GM21447 (cell line): ENCODE data around the gene CNOT11.

Experiments
- ATAC-seq: cut with Tn5 transposase; IDR thresholded peaks from one replicate; pipeline ENCODE4 v1.9.1; 2021; ENCODE audit not compliant: unreplicated experiment

The CNOT11 gene

DNA sequence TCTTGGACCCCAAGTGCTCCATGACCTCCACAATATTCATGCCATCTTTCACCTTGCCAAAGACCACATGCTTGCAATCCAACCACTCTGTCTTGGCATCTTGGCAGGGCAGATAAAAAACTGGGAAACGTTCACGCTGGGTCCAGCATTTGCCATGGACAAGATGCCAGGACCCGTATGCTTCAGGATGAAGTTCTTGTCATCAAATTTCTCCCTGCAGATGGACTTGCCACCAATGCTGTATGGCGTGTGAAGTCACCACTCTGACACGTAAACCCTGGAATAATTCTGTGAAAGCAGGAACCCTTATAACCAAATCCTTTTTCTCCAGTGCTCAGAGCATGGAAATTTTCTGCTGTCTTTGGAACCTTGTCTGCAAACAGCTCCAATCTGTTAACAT is 21.5 kb downstream of the CNOT11 start:
- ATAC-seq = no peak

DNA sequence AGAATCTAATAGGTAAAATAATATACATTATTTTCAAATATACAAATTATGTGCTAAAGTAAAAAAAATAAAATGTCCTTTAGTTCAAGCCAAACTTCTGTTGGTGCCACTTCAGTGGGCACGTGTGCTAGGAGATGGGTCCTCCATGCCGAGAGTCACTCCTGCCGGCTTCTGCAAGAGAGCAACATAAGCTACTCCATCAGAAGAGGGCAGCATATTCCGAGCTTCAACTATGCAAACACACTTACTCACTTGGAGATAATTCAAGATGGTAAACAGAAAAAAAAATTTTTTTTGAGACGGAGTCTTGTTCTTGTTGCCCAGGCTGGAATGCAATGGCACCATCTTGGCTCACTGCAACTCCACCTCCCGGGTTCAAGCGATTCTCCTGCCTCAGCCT is 24.4 kb downstream of the CNOT11 start:
- no peak for ATAC-seq

DNA sequence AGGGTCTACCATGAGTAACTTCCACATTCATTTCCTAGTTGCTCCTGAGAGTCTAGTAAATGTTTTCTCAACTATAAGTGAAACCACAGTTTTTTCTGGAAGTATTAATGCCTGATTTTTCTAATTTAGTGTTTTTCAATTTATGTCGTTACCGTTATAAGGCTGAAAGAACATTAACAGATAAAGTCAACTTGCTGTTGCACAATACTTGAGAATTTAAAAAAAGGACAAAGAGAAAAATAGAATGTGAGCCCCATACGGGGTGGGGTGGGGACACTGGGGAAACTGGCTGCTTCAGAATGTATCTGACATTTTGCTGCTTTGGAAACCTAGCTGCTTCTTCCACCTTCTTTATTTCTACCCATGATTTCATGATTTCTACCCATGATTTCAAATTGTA is 26.2 kb downstream of the CNOT11 start:
- ATAC-seq = no peak

DNA sequence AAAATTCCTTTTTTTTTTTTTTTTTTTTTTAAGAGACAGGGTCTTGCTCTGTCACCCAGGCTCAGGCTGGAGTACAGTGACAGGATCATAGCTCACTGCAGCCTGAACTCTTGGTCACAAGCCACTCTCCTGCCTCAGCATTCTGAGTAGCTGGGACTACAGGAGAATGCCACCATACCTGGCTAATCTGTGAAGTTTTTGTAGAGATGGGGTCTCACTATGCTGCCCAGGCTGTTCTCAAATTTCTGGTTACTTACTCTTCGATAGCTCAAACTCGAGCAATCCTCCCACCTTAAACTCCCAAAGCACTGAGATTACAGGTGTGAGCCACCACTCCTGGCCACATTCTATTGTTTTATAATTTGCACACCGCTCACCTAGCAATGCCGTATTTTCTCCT is 28.8 kb downstream of the CNOT11 start:
- no peak for ATAC-seq

DNA sequence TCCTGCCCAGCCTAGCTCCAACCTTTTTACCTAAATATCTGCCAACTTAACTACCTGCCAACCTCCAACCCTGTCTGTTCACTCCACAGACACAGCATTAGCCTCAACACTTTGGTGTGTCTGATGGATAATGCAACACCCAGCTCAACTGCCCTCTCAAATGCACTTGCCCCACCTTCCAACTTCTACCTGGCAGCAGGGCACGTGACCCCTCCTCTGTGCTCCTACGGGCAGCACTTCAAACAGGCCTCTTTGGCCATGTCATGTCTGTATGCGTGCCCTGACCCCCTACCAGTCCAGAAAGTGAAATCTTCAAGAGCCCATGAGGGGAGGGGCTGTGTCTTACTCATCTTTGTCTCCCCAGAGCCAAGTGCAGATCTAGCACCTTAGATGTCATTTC is 30.3 kb downstream of the CNOT11 start:
- ATAC-seq = no peak

DNA sequence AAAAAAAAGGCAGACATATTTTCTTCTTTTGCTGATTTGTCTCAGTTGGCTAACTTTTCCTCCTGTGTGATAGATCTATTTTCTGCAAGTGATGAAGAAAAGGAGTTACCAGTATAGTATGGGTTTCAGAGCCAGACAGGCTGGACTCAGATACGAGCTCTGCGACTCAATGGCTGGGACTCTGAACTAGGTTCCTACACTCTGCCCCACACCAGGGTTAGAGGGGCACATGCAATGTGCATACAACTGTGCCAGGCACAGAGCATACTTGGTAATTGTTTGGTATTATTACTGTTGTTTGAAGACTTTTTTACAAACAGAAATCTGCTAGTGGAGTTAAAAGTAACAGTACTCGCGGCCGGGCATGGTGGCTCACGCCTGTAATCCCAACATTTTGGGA is 34.0 kb downstream of the CNOT11 start:
- no peak for ATAC-seq

DNA sequence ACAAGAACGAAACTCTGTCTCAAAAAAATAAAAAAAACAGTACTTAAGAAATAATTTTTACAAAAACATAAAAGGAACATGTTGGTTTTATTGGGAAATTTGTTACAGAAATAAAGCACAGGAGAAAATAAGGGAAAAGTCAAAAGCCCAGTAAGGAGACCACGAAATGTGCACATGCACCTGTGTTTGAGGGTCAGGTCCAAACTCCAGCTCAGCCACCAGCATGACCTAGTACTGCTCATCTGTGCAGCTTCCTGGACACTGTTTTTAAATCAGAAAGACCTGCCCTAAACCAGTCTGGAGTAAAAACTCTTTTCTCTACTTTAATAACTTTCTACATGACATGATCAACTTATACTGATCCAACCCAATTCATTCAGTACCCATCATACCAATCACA is 34.6 kb downstream of the CNOT11 start:
- no peak for ATAC-seq

DNA sequence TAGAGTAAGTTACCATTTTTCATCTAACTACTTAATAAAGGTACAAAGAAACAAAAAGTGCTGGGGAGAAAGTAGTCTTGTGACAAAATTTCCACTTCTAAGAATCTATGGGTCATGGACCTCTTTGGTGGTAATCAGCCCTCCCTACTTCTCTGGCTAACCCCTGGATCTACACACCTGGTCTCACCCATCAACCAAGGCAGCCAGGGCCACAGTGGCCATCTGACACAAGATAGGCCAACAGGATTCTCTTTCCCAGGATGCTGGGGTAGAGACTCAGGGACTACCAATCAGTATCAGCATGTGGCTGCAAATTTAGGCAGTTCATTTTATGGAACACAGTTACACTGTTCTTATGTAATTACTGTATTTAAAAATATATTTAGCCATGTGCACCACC is 38.0 kb downstream of the CNOT11 start:
- ATAC-seq = no peak

DNA sequence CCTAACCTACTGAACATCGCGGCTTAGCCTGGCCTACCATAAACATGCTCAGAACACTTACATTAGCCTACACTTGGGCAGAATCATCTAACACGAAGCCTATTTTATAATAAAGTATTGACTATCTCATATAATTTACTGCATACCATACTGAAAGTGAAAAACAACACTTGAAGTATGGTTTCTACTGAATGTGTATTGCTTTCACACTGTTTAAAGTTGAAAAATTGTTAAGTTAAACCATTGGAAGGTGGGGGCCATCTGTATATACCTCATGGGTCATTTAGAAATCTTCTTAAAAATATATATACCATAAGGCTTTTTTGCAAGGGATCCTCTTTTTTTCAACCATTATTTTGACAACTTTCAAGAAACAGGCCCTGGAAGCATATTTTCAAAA is 39.3 kb downstream of the CNOT11 start:
- no peak for ATAC-seq

DNA sequence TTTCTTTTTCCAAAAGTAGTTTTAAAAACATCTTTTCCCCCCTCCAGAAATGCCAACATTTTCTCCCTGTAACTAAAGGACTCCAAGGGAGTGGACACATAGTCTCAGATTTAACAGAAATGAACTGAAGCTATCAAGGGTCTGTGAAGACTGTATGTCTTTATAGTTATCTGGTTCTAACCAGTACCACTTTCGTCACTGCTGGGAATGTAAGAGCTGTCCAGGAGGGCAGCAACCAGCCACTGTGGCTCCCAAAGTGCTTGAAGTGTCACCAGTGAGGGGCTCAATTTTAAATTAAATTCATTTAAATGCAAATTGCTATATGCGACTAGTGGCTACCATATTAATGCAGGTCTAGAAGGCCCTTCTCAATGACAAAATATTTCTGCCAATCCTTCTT is 40.9 kb downstream of the CNOT11 start:
- no peak for ATAC-seq

DNA sequence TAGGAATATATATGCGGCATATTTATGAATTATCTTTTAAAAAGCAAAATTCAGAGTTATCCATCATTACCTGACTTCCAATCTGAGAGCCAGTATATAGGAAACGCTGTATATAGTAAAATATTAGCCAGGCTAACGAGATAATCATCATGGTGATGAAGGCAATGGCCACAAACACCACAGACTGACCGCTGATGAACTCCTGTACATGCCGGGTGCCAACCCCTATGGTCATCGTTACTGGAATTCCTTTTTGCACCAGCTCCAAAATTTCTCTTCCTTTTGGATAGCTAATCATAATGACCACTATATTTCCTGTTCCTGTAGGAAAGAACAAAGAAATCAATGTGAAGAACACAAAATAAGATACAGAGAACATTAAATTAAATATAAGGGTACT is 42.2 kb downstream of the CNOT11 start:
- ATAC-seq = no peak

DNA sequence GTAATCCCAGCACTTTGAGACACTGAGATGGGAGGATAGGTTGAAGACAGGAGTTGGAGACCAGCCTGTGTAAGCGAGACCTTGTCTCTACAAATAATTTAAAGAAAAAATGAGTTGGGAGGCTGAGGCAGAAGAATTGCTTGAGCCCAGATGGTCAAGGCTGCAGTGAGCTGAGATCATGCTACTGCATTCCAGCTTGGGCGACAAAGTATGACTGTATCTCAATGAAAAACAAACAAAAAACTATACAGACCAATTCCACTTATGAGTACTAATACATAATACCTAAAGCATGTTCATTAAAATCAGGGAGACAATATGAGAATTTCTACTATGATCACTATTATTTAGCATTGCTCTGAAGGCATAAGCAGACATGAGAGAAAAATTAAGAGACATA is 43.2 kb downstream of the CNOT11 start:
- ATAC-seq = no peak

DNA sequence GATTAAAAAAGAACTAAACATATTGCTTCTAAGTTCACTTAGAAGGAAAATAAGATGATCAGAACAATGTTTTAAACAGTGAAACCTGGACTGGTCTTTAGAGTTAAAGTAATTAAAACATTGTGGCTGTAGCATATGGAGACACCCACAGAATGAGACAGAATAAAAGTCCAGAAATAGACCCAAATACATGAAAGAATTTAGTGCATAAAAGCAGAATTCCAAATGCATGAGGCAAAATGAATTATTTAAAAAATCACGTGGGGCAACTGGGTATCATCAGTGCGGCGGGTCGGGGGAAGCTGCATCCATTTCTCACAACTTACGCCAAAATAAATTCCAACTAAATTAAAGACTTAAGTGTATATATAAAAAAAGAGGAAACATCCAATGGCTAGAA is 43.7 kb downstream of the CNOT11 start:
- ATAC-seq = no peak

DNA sequence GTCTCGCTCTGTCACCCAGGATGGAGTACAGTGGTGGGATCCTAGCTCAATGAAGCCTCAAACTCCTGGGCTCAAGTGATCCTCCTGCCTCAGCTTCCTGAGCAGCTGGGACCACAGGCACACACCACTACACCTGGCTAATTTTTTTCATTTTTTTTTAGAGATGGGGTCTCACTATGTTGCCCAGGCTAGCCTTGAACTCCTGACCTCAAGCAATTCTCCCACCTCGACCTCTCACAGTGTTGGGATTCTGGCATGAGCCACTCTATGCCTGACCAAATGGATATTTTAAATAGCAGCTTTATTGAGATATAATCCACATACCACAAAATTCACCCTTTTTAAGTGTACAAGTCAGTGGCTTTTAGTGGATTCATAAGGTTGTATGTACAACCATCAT is 44.7 kb downstream of the CNOT11 start:
- ATAC-seq = no peak

DNA sequence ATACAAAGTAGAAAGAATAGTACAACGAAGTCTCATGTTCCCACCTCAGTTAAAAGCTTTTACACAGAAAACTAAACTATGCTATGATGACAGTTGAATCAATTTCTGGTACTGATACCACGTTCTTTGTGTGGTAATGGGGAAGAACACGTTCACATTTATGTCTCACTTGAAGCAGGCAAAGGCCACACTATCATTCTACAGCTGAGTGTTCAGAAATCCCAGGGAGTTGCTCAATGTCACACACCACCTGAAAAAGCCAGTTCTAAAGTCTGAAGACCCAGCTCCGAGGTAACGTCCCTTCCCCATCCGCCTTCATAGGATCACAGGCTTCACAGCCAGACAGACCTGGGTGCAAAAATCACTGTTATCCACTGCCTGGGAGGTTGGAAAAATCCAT is 46.9 kb downstream of the CNOT11 start:
- ATAC-seq = no peak

DNA sequence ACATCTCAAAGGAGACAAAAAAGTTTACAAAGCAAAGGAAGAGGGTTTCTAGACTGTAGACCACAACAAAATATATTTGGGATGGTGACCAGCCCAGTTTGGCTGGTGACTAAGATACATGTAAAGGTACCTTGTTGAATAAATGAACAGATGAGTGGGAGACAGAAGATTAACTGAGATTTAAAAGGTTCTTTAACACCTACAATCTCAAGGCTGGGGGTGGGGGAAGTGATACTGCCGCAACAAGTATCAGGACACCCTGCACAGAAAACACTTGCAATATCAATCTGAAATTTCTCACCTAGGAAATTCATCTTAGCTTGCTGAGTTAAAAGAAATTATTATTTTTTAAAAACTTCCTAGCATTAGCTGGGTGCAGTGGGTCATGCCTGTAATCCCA is 47.5 kb downstream of the CNOT11 start:
- ATAC-seq = no peak

DNA sequence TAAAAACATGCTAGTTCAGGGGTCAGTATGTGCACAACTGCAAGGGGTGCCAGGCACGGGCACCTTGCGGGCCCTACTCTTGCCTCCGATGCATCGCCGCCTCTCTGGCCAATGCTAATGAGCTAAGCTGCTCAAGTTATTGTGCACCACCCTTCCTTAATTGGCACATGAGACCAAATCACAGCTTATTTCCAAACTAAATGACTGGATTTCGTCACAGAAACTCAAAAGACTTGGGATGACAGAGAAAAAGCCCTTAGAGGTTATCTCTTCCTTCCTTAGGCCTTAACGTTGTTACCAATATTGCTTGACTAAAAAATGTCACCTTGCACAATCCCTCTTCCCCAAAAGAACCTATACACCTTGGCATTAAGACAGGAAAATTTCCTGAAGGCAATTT is 48.1 kb downstream of the CNOT11 start:
- no peak for ATAC-seq

DNA sequence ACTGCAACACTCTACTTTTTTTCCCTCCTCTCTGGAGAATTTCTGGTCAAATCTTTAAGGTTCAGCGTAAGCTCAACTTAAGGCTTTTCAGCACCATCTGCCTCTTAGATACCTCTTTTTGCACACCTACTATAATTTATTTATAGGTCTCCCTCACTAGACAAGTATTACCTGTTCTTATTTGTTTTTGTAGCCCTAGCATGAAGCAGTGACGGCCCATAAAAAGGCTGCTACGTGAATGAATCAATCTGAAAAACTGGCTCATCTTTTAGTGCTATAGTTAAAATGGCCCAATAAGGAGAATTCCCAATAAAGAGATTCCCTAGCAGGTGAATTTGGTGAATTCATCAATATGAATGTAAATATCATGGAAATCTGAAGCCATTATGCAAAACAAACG is 49.3 kb downstream of the CNOT11 start:
- ATAC-seq = no peak

DNA sequence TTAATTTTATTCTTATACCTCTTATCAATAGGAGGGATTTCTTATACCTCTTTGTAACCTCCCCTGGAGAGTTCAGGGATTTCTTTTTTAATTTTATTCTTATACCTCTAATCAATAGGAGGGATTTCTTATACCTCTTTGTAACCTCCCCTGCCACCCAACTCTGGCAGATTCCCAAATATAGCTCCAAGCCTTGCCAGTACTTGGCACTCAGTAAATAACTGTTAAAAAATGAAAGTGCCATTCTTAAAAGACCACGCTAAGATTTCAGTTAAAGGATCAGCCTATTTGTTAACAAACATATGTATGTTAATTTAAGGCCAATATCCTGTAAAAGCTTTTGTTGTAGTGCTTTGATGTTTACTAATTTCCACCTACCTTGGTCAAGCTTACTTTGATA is 51.0 kb downstream of the CNOT11 start:
- no peak for ATAC-seq

DNA sequence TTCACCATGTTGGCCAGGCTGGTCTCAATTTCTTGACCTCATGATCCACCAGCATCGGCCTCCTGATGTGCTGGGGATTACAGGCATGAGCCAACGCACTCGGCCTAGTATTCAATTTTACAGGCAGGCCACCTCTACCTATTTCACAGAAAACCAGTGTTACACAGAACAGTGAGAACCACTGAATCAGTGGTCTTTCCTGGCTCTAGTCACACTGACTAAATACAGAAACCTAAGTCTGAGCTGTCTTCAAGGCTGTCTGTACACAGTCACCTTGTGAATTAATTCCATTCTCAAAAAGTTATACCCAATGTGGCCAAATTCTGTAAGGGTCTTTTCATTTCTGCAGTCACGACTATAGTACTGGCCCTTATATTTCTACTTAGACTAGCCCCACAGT is 52.3 kb downstream of the CNOT11 start:
- no peak for ATAC-seq

DNA sequence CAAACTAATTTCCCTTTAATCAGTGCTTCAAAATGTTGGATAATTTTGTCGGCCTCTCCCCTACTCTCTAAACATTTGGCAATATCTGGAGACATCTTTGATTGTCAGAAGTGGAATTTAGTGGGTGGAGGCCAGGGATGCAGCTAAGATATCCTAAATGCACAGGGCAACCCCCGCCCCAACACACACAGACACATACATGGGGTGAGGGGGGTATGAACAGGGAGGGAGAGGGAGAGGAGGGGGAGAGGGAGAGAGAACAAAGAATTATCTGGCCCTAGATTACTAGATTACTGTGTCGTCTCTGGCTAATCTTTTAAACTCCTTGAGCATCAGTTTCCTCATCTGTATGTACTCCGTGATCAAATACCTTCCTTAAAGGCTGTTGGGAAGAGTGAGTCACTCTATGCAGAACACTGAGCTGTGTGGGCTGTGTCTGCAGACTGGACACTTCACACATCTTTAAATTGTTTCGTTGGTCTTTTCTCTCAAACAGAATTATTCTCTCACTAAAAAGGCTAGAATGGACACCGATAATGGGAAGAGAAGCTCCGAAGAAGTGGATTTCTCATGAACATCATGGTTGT is 52.9 kb downstream of the CNOT11 start:
- ATAC-seq = no peak

DNA sequence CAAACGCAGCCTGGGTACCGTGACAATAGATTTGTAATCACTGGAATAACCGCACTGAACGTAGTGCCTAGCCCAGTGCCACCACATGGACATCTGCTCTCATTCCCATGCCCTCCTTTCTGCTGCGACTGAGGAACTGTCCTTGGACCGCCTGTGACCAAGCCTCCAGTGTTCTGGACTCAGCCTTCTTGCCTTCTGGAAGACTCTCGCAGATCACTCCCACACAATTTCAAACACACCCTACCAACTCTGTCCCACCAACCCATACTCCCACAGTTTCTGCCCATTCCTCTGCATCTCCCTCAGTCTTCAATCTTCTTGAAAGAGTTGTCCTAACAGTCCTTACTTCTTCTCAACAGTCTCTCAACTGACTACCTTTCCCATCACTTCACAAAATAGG is 53.7 kb downstream of the CNOT11 start:
- peak; percentile 4 for ATAC-seq

DNA sequence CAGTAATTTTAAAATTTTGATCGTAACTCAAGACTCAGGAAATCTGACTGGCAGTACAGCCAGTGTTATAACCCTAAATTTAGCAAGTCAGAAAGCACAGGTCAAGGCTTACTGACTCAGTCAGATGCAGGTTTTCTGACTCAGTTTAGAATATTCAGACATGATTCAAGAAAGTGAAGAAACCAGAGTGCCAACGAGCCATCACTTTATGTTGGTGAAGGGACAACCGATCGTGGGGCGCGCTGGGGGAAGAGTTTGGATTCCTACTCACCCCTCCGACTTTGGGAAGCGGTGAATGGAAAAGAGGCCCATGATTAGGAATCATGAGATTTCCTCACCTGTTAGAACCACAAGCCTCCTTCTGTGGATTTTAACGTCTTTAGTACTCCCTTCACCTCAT is 54.8 kb downstream of the CNOT11 start:
- no peak for ATAC-seq

DNA sequence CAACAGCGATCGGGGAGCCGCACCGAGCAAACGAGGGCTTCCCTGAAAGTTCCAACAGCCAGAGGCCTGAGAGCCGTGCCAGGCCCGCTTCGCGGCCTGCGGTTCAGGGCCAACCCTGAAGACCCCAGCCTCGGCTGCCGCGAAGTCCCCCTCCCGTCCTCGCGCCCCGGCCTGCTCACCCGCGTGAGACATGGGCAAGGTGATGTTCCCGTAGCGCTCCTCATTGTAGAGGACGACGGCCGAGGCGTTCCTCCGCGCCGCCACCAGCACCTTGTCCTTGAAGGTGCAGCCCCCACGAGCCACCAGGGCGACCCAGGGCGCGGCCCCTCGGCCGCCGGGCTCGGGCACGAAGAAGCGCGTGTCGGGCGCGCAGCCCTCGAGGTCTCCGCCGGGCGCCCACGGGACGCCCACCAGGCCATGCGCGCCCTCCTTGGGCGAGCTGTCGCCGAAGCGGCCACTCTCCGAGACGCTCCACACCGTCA is 55.3 kb downstream of the CNOT11 start:
- ATAC-seq = peak; percentile 6
